Erythroblast (primary cell): Measurements from ENCODE around the gene ULK4.

ENCODE experiments used
- GATA1 ChIP-seq: IDR thresholded peaks from 2 replicates; pipeline ENCODE4 v1.6.1; 2011; ENCODE audit warnings: low read depth, mild to moderate bottlenecking, control low read depth, low read length, moderate library complexity
- POLR2A ChIP-seq: IDR thresholded peaks from 2 replicates; pipeline ENCODE4 v1.6.1; 2011; ENCODE audit warnings: mild to moderate bottlenecking, low read length

- TF ChIP-seq POLR2A = no peak
- TF ChIP-seq GATA1 = no peak
Observed at GRCh38 chr3:41955192-41955591, 6.7 kb downstream of the ULK4 start.
